ENCODE measurements around the gene METTL3. TPM values are rescaled to one million over a fixed set of nuclear protein-coding genes. Genes with fewer than 3 reads are reported as not detected.

Gene METTL3
- total RNA-seq, 1 donor from 2014 or later = 26.6 TPM

DNA sequence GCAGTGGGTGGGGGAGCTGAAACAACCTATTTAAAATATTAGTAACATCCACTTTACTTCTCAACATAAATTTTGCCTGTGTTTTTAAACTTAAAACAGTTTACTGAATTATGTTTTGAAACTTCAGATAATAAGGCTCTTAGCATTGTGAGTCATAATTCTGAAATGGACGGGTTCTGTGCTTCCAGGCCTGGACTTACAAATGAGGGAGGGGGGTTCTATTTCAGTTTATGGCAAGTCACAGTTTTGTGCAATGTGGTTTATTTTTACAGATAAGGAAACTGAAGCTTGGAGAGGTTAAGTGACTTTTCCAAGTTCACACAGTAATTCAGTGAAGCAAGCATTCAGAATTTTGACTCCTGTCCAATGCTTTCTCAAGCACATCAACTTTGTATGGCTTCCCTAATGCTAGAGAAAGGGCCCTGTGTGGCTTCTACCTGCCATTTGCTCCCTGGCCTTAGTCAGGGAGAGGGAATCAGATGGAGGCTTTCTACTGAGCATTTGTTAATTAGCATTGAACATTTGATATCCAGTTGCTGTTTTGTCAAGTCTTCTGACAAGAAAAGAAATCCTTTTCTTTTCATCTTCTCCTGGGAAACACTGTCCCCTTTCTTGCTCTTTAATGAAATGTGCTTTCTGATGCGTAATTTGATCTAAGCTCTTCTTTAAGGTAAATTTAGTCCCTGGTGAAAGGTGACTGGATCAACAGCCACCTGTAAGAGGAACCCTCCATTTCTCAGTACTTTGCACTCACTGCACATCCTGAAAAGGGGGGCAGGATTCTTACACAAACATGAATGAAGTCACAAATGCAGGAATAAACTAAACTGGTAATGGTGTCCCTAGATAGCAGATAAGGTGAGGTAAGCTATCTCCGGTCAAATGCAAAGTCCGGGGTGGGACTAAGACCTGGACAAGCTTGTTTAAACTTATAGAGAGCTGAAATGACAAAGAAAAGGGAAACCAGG, 17.5 kb upstream of the METTL3 start:
- intact Hi-C loops (cut with micrococcal nuclease) = no loop called here
- no peaks in the 10 kb centered on the region for H3K36me3 ChIP-seq
- H3K27me3 ChIP-seq (ENCODE audit: low read depth) = peaks cover 25% of the 10 kb centered on the region
- H3K9me3 ChIP-seq (replicated peaks) = no peaks in the 10 kb centered on the region
- H3K4me3 ChIP-seq = no peak overlapping the region
- peaks cover 13% of the 10 kb centered on the region for H3K4me1 ChIP-seq
- no peak overlapping the region for H3K27ac ChIP-seq (replicated peaks)
- TF ChIP-seq, protein P1, sequence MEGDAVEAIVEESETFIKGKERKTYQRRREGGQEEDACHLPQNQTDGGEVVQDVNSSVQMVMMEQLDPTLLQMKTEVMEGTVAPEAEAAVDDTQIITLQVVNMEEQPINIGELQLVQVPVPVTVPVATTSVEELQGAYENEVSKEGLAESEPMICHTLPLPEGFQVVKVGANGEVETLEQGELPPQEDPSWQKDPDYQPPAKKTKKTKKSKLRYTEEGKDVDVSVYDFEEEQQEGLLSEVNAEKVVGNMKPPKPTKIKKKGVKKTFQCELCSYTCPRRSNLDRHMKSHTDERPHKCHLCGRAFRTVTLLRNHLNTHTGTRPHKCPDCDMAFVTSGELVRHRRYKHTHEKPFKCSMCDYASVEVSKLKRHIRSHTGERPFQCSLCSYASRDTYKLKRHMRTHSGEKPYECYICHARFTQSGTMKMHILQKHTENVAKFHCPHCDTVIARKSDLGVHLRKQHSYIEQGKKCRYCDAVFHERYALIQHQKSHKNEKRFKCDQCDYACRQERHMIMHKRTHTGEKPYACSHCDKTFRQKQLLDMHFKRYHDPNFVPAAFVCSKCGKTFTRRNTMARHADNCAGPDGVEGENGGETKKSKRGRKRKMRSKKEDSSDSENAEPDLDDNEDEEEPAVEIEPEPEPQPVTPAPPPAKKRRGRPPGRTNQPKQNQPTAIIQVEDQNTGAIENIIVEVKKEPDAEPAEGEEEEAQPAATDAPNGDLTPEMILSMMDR (IDR thresholded peaks at IDR 0.05; ENCODE audit: borderline replicate concordance) = no peak
- DNase-seq = no peak

DNA sequence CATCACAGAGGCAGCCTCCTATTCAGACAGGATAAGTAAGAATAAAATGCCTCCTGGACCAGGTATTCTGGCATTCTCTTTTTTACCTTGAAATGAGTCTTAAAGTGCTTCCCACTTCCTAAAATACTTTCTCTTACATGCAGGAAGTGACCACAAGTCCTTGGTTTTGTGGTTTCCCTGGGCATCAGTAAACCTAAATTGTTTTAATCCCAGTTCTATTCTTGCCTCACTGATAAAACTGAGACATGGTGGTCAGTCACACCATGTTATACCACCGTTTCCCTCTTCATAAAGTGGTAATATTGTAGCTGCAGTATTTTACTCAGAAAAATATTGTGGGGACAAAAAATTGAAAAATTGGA, 16.2 kb upstream of the METTL3 start:
- peaks cover 11% of the 10 kb centered on the region for H3K27me3 ChIP-seq (ENCODE audit: low read depth)
- no peak overlapping the region for H3K4me3 ChIP-seq
- H3K27ac ChIP-seq (replicated peaks) = no peak overlapping the region
- intact Hi-C loops (cut with micrococcal nuclease) = no loop called here
- H3K4me1 ChIP-seq = peaks cover 13% of the 10 kb centered on the region
- DNase-seq = no peak
- H3K9me3 ChIP-seq (replicated peaks) = no peaks in the 10 kb centered on the region
- TF ChIP-seq, protein P1 (IDR thresholded peaks at IDR 0.05; ENCODE audit: borderline replicate concordance) = no peak
- H3K36me3 ChIP-seq = no peaks in the 10 kb centered on the region

DNA sequence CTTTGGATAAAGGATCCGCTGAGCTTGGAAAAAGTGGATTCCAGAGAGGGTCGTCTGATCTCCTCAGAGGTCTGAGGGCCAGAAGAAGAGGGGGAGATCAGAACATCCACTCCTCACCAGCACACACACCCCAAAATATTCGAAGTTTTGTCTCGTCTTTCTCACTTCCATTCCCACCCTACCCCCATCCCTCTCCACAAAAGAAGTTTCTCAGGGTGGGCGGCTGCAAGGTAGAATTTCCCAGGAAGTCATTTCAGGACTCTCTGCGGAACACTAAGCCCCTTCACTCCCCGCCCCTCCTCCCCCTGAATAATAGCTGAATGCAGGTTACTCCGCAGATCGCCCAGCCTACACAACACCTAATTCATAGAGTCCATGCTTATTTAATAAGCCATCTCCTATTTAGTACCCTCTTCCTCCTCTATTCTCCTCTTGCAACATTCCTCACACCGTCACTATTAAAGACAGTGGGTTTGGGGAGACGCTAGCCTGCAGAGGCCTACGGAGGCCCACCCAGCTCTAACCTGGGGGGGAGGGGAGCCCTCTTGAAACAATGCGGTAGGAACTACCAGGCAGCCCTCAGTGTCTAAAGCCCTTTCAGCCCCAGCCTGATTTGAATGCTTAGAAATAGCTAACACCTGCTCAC, 15.7 kb upstream of the METTL3 start:
- Histone ChIP-seq H3K27ac (replicated peaks) (no peak overlapping the region), H3K4me1 (peaks cover 13% of the 10 kb centered on the region), H3K27me3 (ENCODE audit: low read depth) (peaks cover 6% of the 10 kb centered on the region), H3K36me3 (no peaks in the 10 kb centered on the region), H3K4me3 (peak overlapping the region; percentile 74), H3K9me3 (replicated peaks) (no peaks in the 10 kb centered on the region)
- DNase-seq = no peak
- TF ChIP-seq, protein P1 (IDR thresholded peaks at IDR 0.05; ENCODE audit: borderline replicate concordance) = no peak
- intact Hi-C loops (cut with micrococcal nuclease) = no loop called here

DNA sequence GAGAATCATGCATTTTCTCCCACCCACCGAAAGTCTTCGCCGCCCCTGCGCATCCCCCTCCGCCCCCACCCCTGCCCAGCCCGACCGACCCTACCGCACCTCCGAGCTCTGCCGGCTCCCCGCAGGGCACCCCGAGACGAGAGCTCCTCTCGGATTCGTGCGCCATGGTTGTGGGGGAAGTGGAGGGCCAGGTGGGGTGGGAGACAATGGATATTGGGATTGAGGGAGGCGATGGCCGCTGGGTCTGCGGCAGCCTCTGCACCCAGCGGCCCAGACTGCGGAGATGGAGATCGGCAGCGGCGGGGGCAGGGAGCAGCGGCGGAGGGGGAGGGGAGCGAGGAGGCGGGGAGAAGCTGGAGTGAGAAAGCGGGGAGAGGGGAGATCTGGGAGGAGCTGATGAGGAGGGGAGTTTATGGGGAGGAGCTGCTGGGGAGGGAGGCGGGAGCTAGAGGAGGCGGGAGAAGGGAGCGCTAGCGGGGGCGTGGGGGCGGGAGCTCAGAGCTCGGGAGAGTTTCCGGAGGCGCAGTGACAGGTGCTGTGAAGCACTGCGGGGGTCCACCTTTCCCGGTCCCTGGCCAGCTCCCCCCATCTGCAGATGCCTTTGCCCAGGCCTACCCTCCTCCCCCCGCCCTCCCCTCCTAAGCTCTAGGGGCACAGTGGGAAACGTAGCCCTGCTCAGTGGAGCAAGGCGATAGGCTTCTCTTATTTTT, 15.0 kb upstream of the METTL3 start, which contains the start of gene SALL2:
TSS of gene SALL2 (minus strand) at position 385 of the 710 bp plus-strand sequence. CDS start at position 166, 219 bp downstream.
- peaks cover 13% of the 10 kb centered on the region for H3K4me1 ChIP-seq
- H3K9me3 ChIP-seq (replicated peaks) = no peaks in the 10 kb centered on the region
- no peaks in the 10 kb centered on the region for H3K36me3 ChIP-seq
- DNase-seq = peak; percentile 75
- H3K27ac ChIP-seq (replicated peaks) = peak within 1 kb of the TSS; percentile 36
- TF ChIP-seq, protein P1 (IDR thresholded peaks at IDR 0.05; ENCODE audit: borderline replicate concordance) = no peak
- intact Hi-C loops (cut with micrococcal nuclease) = no loop called here
- peak within 1 kb of the TSS; percentile 74 for H3K4me3 ChIP-seq
- H3K27me3 ChIP-seq (ENCODE audit: low read depth) = no peaks in the 10 kb centered on the region

DNA sequence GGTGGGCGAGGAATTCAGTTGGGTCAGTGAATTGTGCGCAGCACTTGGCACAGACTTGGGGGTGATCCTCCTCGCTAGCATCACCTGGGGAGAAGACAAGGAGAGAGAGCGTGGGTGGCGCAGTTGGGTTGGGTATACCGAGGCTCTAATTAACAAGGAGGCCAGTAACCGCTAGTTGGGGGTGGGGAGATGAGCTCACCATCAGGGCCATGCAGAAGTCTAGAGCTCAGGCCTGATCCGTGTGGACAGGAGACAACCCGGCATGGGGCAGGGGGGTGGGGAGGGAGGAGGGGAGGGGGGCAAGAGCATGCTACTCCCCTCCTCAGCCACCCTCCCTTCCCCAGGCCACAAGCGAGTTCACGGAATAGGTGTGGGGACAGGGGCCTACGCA, 14.4 kb upstream of the METTL3 start:
- TF ChIP-seq, protein P1 (IDR thresholded peaks at IDR 0.05; ENCODE audit: borderline replicate concordance) = no peak
- no peak for DNase-seq
- Histone ChIP-seq H3K9me3 (replicated peaks) (no peaks in the 10 kb centered on the region), H3K36me3 (no peaks in the 10 kb centered on the region), H3K4me1 (peaks cover 13% of the 10 kb centered on the region), H3K27me3 (ENCODE audit: low read depth) (no peaks in the 10 kb centered on the region), H3K27ac (replicated peaks) (peak overlapping the region; percentile 36), H3K4me3 (peak overlapping the region; percentile 74)
- intact Hi-C loops (cut with micrococcal nuclease) = no loop called here
